ENCODE measurements around the gene ZMYM2. TPM values are rescaled to one million over a fixed set of nuclear protein-coding genes. Genes with fewer than 3 reads are reported as not detected.

ZMYM2 gene
- total and polyA plus RNA-seq, 2 donors (not counting 3 experiments of a cell fraction or from before 2014, with no cell fraction given) = 14.7 to 75.3 TPM

GRCh38 chr13:20128459-20128931 lies 170.0 kb downstream of the ZMYM2 start:
- no peak overlapping the region for H3K27ac ChIP-seq (ENCODE audit: insufficient read depth, low read depth, low read length)
- no peaks in the 10 kb centered on the region for H3K9me3 ChIP-seq (replicated peaks; ENCODE audit: control insufficient read depth, insufficient read depth, low read length)
- H4K20me1 ChIP-seq (replicated peaks; ENCODE audit: control insufficient read depth, extremely low read depth, insufficient read depth, low read length) = no peaks in the 10 kb centered on the region
- peak overlapping the region; percentile 81 for H2AFZ ChIP-seq (ENCODE audit: low read depth, low read length)
- FAIRE-seq = no peak
- no peaks in the 10 kb centered on the region for H3K9me1 ChIP-seq (replicated peaks; ENCODE audit: control insufficient read depth, extremely low read depth, insufficient read depth, low read length)
- H3K36me3 ChIP-seq (ENCODE audit: control insufficient read depth in 2 of 2, extremely low read depth in 1 of 2, insufficient read depth in 2 of 2, low read length in 2 of 2) = no peaks in the 10 kb centered on the region
- peaks cover 4% of the 10 kb centered on the region for H3K4me1 ChIP-seq (ENCODE audit: control insufficient read depth, extremely low read depth, insufficient read depth, low read length)
- POLR2A ChIA-PET = interaction anchor here (1.5 kb wide), 1 partner anchor 10 kb away, joined by 5 read pairs; no protein-coding TSS in a partner anchor
- DNase-seq (ENCODE audit: low read depth, low spot score) = no peak
- dilution Hi-C loops (cut with MboI; ENCODE audit: extremely low pct_ligation_motif_present, low sequenced_read_pairs) = no loop called here
- peak; percentile 65 for TF ChIP-seq EZH2 (IDR thresholded peaks at IDR 0.05; ENCODE audit: borderline replicate concordance, low read depth, low read length, severe bottlenecking)
- no peak for TF ChIP-seq GATA2 (IDR thresholded peaks at IDR 0.05; ENCODE audit: insufficient read depth, insufficient read length, low read depth, low read length)
- CTCF ChIA-PET = interaction anchor here (1.2 to 1.9 kb wide), 6 partner anchors 10 to 201 kb away, joined by 3 to 14 read pairs (median 5); partner anchors contain the start of gene GJA3
- H3K4me3 ChIP-seq (replicated peaks in 1 of 3; ENCODE audit: insufficient read depth in 1 of 3, low read depth in 1 of 3, low read length in 3 of 3) = peak overlapping the region in 1 of 3 experiments; percentile 19
- no TSS peak for BruUV-seq (replicated peaks)
- no peaks in the 10 kb centered on the region for H3K79me2 ChIP-seq (ENCODE audit: control insufficient read depth, insufficient read depth, low read length)
- H3K27me3 ChIP-seq (ENCODE audit: control insufficient read depth in 2 of 2, insufficient read depth in 2 of 2, low read length in 2 of 2) = peaks cover 23 to 29% of the 10 kb centered on the region in 2 experiments
- intact Hi-C loops (cut with micrococcal nuclease) = no loop called here
- H3K9ac ChIP-seq (replicated peaks; ENCODE audit: extremely low read depth, insufficient read depth, low read length) = no peak overlapping the region
- peak overlapping the region; percentile 84 for H3K4me2 ChIP-seq (ENCODE audit: insufficient read depth, low read length)

DNA sequence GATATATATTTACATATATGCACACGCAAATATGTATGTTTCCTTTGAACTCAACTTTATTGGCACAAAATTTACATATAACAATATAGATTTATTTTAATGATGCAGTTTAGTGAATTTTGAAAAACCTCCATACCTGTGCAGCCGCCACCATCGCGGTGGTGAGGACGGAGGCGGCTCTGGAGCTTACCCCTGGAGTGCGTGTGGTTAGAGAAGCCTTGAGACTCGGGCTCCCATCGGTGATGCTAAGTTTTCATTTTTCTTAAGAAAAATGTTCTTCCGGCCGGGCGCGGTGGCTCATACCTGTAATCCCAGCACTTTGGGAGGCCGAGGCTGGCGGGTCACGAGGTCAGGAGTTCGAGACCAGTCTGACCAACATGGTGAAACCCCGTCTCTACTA lies 170.5 kb downstream of the ZMYM2 start:
- Histone ChIP-seq H3K4me1 (ENCODE audit: control insufficient read depth, extremely low read depth, insufficient read depth, low read length) (peaks cover 4% of the 10 kb centered on the region), H3K9ac (replicated peaks; ENCODE audit: extremely low read depth, insufficient read depth, low read length) (no peak overlapping the region), H3K27me3 (ENCODE audit: control insufficient read depth in 2 of 2, insufficient read depth in 2 of 2, low read length in 2 of 2) (peaks cover 23 to 29% of the 10 kb centered on the region in 2 experiments), H4K20me1 (replicated peaks; ENCODE audit: control insufficient read depth, extremely low read depth, insufficient read depth, low read length) (no peaks in the 10 kb centered on the region), H3K79me2 (ENCODE audit: control insufficient read depth, insufficient read depth, low read length) (no peaks in the 10 kb centered on the region), H3K36me3 (ENCODE audit: control insufficient read depth in 2 of 2, extremely low read depth in 1 of 2, insufficient read depth in 2 of 2, low read length in 2 of 2) (no peaks in the 10 kb centered on the region), H3K9me3 (replicated peaks; ENCODE audit: control insufficient read depth, insufficient read depth, low read length) (no peaks in the 10 kb centered on the region), H2AFZ (ENCODE audit: low read depth, low read length) (no peak overlapping the region), H3K9me1 (replicated peaks; ENCODE audit: control insufficient read depth, extremely low read depth, insufficient read depth, low read length) (no peaks in the 10 kb centered on the region), H3K4me2 (ENCODE audit: insufficient read depth, low read length) (no peak overlapping the region), H3K4me3 (replicated peaks in 1 of 3; ENCODE audit: insufficient read depth in 1 of 3, low read depth in 1 of 3, low read length in 3 of 3) (no peak overlapping the region), H3K27ac (ENCODE audit: insufficient read depth, low read depth, low read length) (no peak overlapping the region)
- DNase-seq (ENCODE audit: low read depth, low spot score) (no peak), FAIRE-seq (no peak)
- POLR2A ChIA-PET = no interaction called here
- no TSS peak for BruUV-seq (replicated peaks)
- CTCF ChIA-PET = interaction anchor here (1.3 to 1.4 kb wide), 2 partner anchors 43 to 202 kb away, joined by 3 read pairs; no protein-coding TSS in a partner anchor
- TF ChIP-seq MYC (IDR thresholded peaks at IDR 0.05; ENCODE audit: low read depth, low read length) (no peak), FOS (IDR thresholded peaks at IDR 0.05; ENCODE audit: borderline replicate concordance, insufficient read depth, low read length) (no peak), EZH2 (IDR thresholded peaks at IDR 0.05; ENCODE audit: borderline replicate concordance, low read depth, low read length, severe bottlenecking) (no peak), CTCF (IDR thresholded peaks at IDR 0.05; ENCODE audit: extremely low read depth in 1 of 2, insufficient read depth in 1 of 2, low read depth in 1 of 2, low read length in 2 of 2) (no peak), POLR2A (IDR thresholded peaks at IDR 0.05; ENCODE audit: low read depth, low read length) (no peak)
- TF ChIP-seq, protein P1, sequence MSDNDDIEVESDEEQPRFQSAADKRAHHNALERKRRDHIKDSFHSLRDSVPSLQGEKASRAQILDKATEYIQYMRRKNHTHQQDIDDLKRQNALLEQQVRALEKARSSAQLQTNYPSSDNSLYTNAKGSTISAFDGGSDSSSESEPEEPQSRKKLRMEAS (IDR thresholded peaks at IDR 0.05; ENCODE audit: insufficient read depth, insufficient read length) = no peak
- dilution Hi-C loops (cut with MboI; ENCODE audit: extremely low pct_ligation_motif_present, low sequenced_read_pairs) = no loop called here
- intact Hi-C loops (cut with micrococcal nuclease) = no loop called here
